WTC11 (cell line): Measurements from ENCODE around the gene CDK11A. TPM values are rescaled to one million over a fixed set of nuclear protein-coding genes. Genes with fewer than 3 reads are reported as not detected.

Source experiments
- ATAC-seq: fragments of 200-7000 bp; cut with Tn5 transposase; 2 replicates; pipeline ENCODE4 v1.10.0; 2021; ENCODE audit warnings: mild to moderate bottlenecking, moderate library complexity
- CTCF ChIA-PET: fragments of 300-600 bp; sonication (Branson Sonifier 250); formaldehyde crosslinking; loops from one replicate; lab custom pipeline; 2021; ENCODE audit warnings: antibody characterized with exemption; lab: Charles Lee
- POLR2A ChIA-PET: fragments of 350-600 bp; sonication (Branson Sonifier 250); formaldehyde crosslinking; loops from one replicate; lab custom pipeline; 2021; ENCODE audit warnings: antibody characterized with exemption; lab: Charles Lee
- DNase-seq: peaks from one replicate; pipeline ENCODE4 v3.0.0; 2021; ENCODE audit warnings: low spot score
- H3K27ac Mint-ChIP-seq: 2 replicates; pipeline ENCODE4 v1.8.0; 2021; ENCODE audit warnings: mixed read lengths
- H3K27me3 Mint-ChIP-seq: 2 replicates; pipeline ENCODE4 v1.8.0; 2021; ENCODE audit warnings: low read depth, mild to moderate bottlenecking, moderate library complexity, mixed read lengths
- H3K36me3 Mint-ChIP-seq: 2 replicates; pipeline ENCODE4 v1.8.0; 2021; ENCODE audit warnings: mixed read lengths
- H3K4me1 Mint-ChIP-seq: 2 replicates; pipeline ENCODE4 v1.8.0; 2022; ENCODE audit warnings: mixed read lengths
- H3K4me3 Mint-ChIP-seq: 2 replicates; pipeline ENCODE4 v1.8.0; 2021; ENCODE audit warnings: mild to moderate bottlenecking, moderate library complexity, mixed read lengths
- H3K9me3 Mint-ChIP-seq: 2 replicates; pipeline ENCODE4 v1.8.0; 2021; ENCODE audit warnings: mixed read lengths
- AR ChIP-seq: fragments of 250-450 bp; sonication (Bioruptor Pico); IDR thresholded peaks from 2 replicates; pipeline ENCODE4 v1.9.0; 2021; ENCODE audit warnings: mild to moderate bottlenecking
- ATF3 ChIP-seq: sonication (generic); formaldehyde crosslinking; conservative IDR thresholded peaks from 2 replicates; pipeline ENCODE4 v1.8.1; 2022; ENCODE audit warnings: mild to moderate bottlenecking, missing genetic modification reagents
- FOXP4 ChIP-seq: sonication (generic); formaldehyde crosslinking; IDR thresholded peaks from 2 replicates; pipeline ENCODE4 v1.8.0; 2022; ENCODE audit warnings: mild to moderate bottlenecking, missing genetic modification reagents
- HMGXB4 ChIP-seq: sonication (generic); formaldehyde crosslinking; IDR thresholded peaks from 2 replicates; pipeline ENCODE4 v1.8.1; 2023; ENCODE audit warnings: mild to moderate bottlenecking, moderate library complexity, missing genetic modification reagents
- MYBL2 ChIP-seq: sonication (generic); formaldehyde crosslinking; IDR thresholded peaks from 2 replicates; pipeline ENCODE4 v1.8.1; 2023; ENCODE audit warnings: mild to moderate bottlenecking, moderate library complexity, missing genetic modification reagents
- OVOL2 ChIP-seq: fragments of 250-450 bp; sonication (Bioruptor Pico); IDR thresholded peaks from 2 replicates; pipeline ENCODE4 v1.9.0; 2021; ENCODE audit warnings: mild to moderate bottlenecking, borderline replicate concordance
- SMAD3 ChIP-seq: sonication (generic); formaldehyde crosslinking; IDR thresholded peaks from 2 replicates; pipeline ENCODE4 v1.8.0; 2022; ENCODE audit warnings: missing genetic modification reagents, mild to moderate bottlenecking, borderline replicate concordance
- SP1 ChIP-seq: sonication (generic); formaldehyde crosslinking; conservative IDR thresholded peaks from 2 replicates; pipeline ENCODE4 v1.8.1; 2022; ENCODE audit warnings: missing genetic modification reagents
- TEAD1 ChIP-seq: sonication (generic); formaldehyde crosslinking; IDR thresholded peaks from 2 replicates; pipeline ENCODE4 v1.8.0; 2022; ENCODE audit warnings: mild to moderate bottlenecking, missing genetic modification reagents
- ZBTB43 ChIP-seq: sonication (generic); formaldehyde crosslinking; IDR thresholded peaks from 2 replicates; pipeline ENCODE4 v1.8.1; 2023; ENCODE audit warnings: mild to moderate bottlenecking, missing genetic modification reagents
- ZNF425 ChIP-seq: fragments of 250-450 bp; sonication (Bioruptor Pico); conservative IDR thresholded peaks from 2 replicates; pipeline ENCODE4 v1.9.0; 2021; ENCODE audit warnings: mild to moderate bottlenecking
- ZNF532 ChIP-seq: fragments of 250-450 bp; sonication (Bioruptor Pico); IDR thresholded peaks from 2 replicates; pipeline ENCODE4 v1.9.0; 2021; ENCODE audit warnings: mild to moderate bottlenecking, borderline replicate concordance
- total RNA-seq: library from RNA; stranded (reverse); gene quantifications from 3 replicates; pipeline ENCODE4 v1.2.3, GENCODE V29; 2021

CDK11A gene
- total RNA-seq, 1 experiment from 2014 or later, result 54.7 TPM

GRCh38 chr1:1759456-1760344, 35.5 kb upstream of the CDK11A start:
- Mint-ChIP-seq H3K4me1 (no peaks in the 10 kb centered on the region), H3K27ac (no peak overlapping the region), H3K27me3 (no peaks in the 10 kb centered on the region), H3K4me3 (no peak overlapping the region), H3K36me3 (peaks cover 54% of the 10 kb centered on the region), H3K9me3 (no peaks in the 10 kb centered on the region)
- DNase-seq (no peak), ATAC-seq (no peak)
- no peak for TF ChIP-seq MYBL2 (CRISPR knock-in tag)
- TF ChIP-seq ATF3 (CRISPR knock-in tag), result no peak
- no peak for TF ChIP-seq FOXP4
- TF ChIP-seq SP1 (CRISPR knock-in tag), result no peak
- no peak for TF ChIP-seq ZNF425 (CRISPR knock-in tag)
- CTCF ChIA-PET, result interaction anchor here (1.0 kb wide), 1 partner anchor 149 kb away, joined by 3 read pairs; no protein-coding TSS in a partner anchor
- POLR2A ChIA-PET, result no interaction called here

GRCh38 chr1:1758692-1759455, 34.7 kb upstream of the CDK11A start:
- POLR2A ChIA-PET, result no interaction called here
- Mint-ChIP-seq H3K9me3 (no peaks in the 10 kb centered on the region), H3K36me3 (peaks cover 47% of the 10 kb centered on the region), H3K4me3 (no peak overlapping the region), H3K27me3 (no peaks in the 10 kb centered on the region), H3K4me1 (no peaks in the 10 kb centered on the region), H3K27ac (peak overlapping the region; percentile 49; the same call in 1 of the 2 replicates)
- CTCF ChIA-PET, result interaction anchor here (1.0 kb wide), 1 partner anchor 150 kb away, joined by 3 read pairs; no protein-coding TSS in a partner anchor
- no peak for TF ChIP-seq TEAD1 (CRISPR knock-in tag)
- no peak for ATAC-seq
- DNase-seq, result no peak

- POLR2A ChIA-PET, result no interaction called here
- no peak for ATAC-seq
- no peaks in the 10 kb centered on the region for H3K27me3 Mint-ChIP-seq
- no peak for TF ChIP-seq ZNF532 (CRISPR knock-in tag)
- no peak for TF ChIP-seq HMGXB4 (CRISPR knock-in tag)
- TF ChIP-seq SMAD3 (CRISPR knock-in tag), result no peak
- no peak for TF ChIP-seq OVOL2
- TF ChIP-seq AR (CRISPR knock-in tag), result no peak
- no peak for TF ChIP-seq SP1 (CRISPR knock-in tag)
- TF ChIP-seq ZBTB43 (CRISPR knock-in tag), result no peak
Observed at GRCh38 chr1:1758059-1758621, 34.0 kb upstream of the CDK11A start.

More at GRCh38 chr1:1758059-1758621, 34.0 kb upstream of the CDK11A start:
- H3K9me3 Mint-ChIP-seq, result no peaks in the 10 kb centered on the region
- H3K4me1 Mint-ChIP-seq, result no peaks in the 10 kb centered on the region
- peaks cover 49% of the 10 kb centered on the region for H3K36me3 Mint-ChIP-seq
- H3K27ac Mint-ChIP-seq, result peak overlapping the region; percentile 72
- no peak for DNase-seq
- CTCF ChIA-PET, result interaction anchor here (0.9 kb wide), 1 partner anchor 151 kb away, joined by 3 read pairs; no protein-coding TSS in a partner anchor
- no peak overlapping the region for H3K4me3 Mint-ChIP-seq
